ENCODE measurements around the gene SGCA. TPM values are rescaled to one million over a fixed set of nuclear protein-coding genes. Genes with fewer than 3 reads are reported as not detected.

SGCA gene
- total and polyA plus RNA-seq, 7 donors = 120 to 291 (median 254) TPM

- peaks cover 0 to 3% of the 10 kb centered on the region in 2 donors for H3K36me3 ChIP-seq (ENCODE audit: insufficient read depth in 1 of 2, low read depth in 1 of 2)
Observed at GRCh38 chr17:50187751-50188530, 22.1 kb downstream of the SGCA start.

GRCh38 chr17:50188531-50188920, 22.7 kb downstream of the SGCA start:
- peak; percentile 12 to 49 for DNase-seq
- Histone ChIP-seq H3K4me1 (no peaks in the 10 kb centered on the region), H3K36me3 (ENCODE audit: insufficient read depth in 1 of 2, low read depth in 1 of 2) (peaks cover 0 to 3% of the 10 kb centered on the region in 2 donors), H3K27me3 (ENCODE audit: insufficient read depth in 3 of 3, low read length in 2 of 3) (no peaks in the 10 kb centered on the region), H3K27ac (no peak overlapping the region), H3K9me3 (no peaks in the 10 kb centered on the region), H3K4me3 (no peak overlapping the region)
- intact Hi-C loops (cut with DNase I) = no loop called here
- no peak for TF ChIP-seq CTCF (IDR thresholded peaks at IDR 0.05)
- WGBS, 3 donors = 71 to 81% (median 78%) methylated on average over 13 of the region's 13 CpGs
- no peak for ATAC-seq

More at GRCh38 chr17:50187751-50188530, 22.1 kb downstream of the SGCA start:
- no peak overlapping the region for H3K27ac ChIP-seq
- no peak for TF ChIP-seq CTCF (IDR thresholded peaks at IDR 0.05)
- DNase-seq = no peak
- no peak overlapping the region for H3K4me3 ChIP-seq
- H3K9me3 ChIP-seq = no peaks in the 10 kb centered on the region
- 81 to 89% (median 83%) methylated on average over 14 to 17 of the region's 17 CpGs for WGBS, 3 donors
- no peaks in the 10 kb centered on the region for H3K27me3 ChIP-seq (ENCODE audit: insufficient read depth in 3 of 3, low read length in 2 of 3)
- intact Hi-C loops (cut with DNase I) = no loop called here
- no peak for ATAC-seq
- H3K4me1 ChIP-seq = no peaks in the 10 kb centered on the region

GRCh38 chr17:50188921-50189549, 23.2 kb downstream of the SGCA start:
- Histone ChIP-seq H3K9me3 (no peaks in the 10 kb centered on the region), H3K4me1 (no peaks in the 10 kb centered on the region), H3K4me3 (no peak overlapping the region), H3K27ac (no peak overlapping the region), H3K36me3 (ENCODE audit: insufficient read depth in 1 of 2, low read depth in 1 of 2) (peaks cover 0 to 3% of the 10 kb centered on the region in 2 donors), H3K27me3 (ENCODE audit: insufficient read depth in 3 of 3, low read length in 2 of 3) (no peaks in the 10 kb centered on the region)
- DNase-seq = no peak
- intact Hi-C loops (cut with DNase I) = no loop called here
- TF ChIP-seq CTCF (IDR thresholded peaks at IDR 0.05) = no peak
- WGBS, 3 donors = 79 to 85% (median 85%) methylated on average over 11 of the region's 11 CpGs
- ATAC-seq = no peak

GRCh38 chr17:50189550-50190292, 23.9 kb downstream of the SGCA start:
- Histone ChIP-seq H3K4me1 (no peaks in the 10 kb centered on the region), H3K4me3 (no peak overlapping the region), H3K9me3 (no peaks in the 10 kb centered on the region), H3K27me3 (ENCODE audit: insufficient read depth in 3 of 3, low read length in 2 of 3) (no peaks in the 10 kb centered on the region), H3K27ac (no peak overlapping the region), H3K36me3 (ENCODE audit: insufficient read depth in 1 of 2, low read depth in 1 of 2) (peaks cover 0 to 4% of the 10 kb centered on the region in 2 donors)
- DNase-seq (no peak), ATAC-seq (no peak)
- intact Hi-C loops (cut with DNase I) = no loop called here
- TF ChIP-seq CTCF (IDR thresholded peaks at IDR 0.05) = no peak
- WGBS, 3 donors = 82 to 86% (median 85%) methylated on average over 18 to 20 of the region's 20 CpGs

Measured in psoas muscle (tissue), 8 donors.